ENCODE results near the gene GPX2. TPM values are rescaled to one million over a fixed set of nuclear protein-coding genes. Genes with fewer than 3 reads are reported as not detected.

The GPX2 gene
- total RNA-seq, 1 experiment from 2014 or later: 188 TPM

- Mint-ChIP-seq H3K27me3 (ENCODE audit: unreplicated experiment) (no peaks in the 10 kb centered on the region), H3K36me3 (ENCODE audit: insufficient read depth, unreplicated experiment) (peaks cover 3% of the 10 kb centered on the region), H3K4me3 (ENCODE audit: low read depth, unreplicated experiment) (no peak overlapping the region), H3K27ac (ENCODE audit: unreplicated experiment) (no peak overlapping the region), H3K4me1 (ENCODE audit: low read depth, unreplicated experiment) (peaks cover 12% of the 10 kb centered on the region), H3K9me3 (ENCODE audit: low read depth, unreplicated experiment) (no peaks in the 10 kb centered on the region)
- DNase-seq: no peak
- intact Hi-C loops (cut with micrococcal nuclease; ENCODE audit: unreplicated experiment): no loop called here
- BruUV-seq (replicated peaks): no TSS peak
- CTCF ChIA-PET: interaction anchor here (0.6 kb wide), 1 partner anchor 366 kb away, joined by 6 read pairs; no protein-coding TSS in a partner anchor
- TF ChIP-seq CTCF (IDR thresholded peaks at IDR 0.05; ENCODE audit: unreplicated experiment): no peak
Measured at GRCh38 chr14:64958743-64959142, 16.2 kb upstream of the GPX2 start.

- no peak overlapping the region for H3K27ac Mint-ChIP-seq (ENCODE audit: unreplicated experiment)
- TF ChIP-seq CTCF (IDR thresholded peaks at IDR 0.05; ENCODE audit: unreplicated experiment): no peak
- CTCF ChIA-PET: interaction anchor here (0.6 kb wide), 1 partner anchor 367 kb away, joined by 6 read pairs; no protein-coding TSS in a partner anchor
- H3K36me3 Mint-ChIP-seq (ENCODE audit: insufficient read depth, unreplicated experiment): peaks cover under 1% of the 10 kb centered on the region
- no peaks in the 10 kb centered on the region for H3K27me3 Mint-ChIP-seq (ENCODE audit: unreplicated experiment)
- H3K4me3 Mint-ChIP-seq (ENCODE audit: low read depth, unreplicated experiment): no peak overlapping the region
- no peaks in the 10 kb centered on the region for H3K9me3 Mint-ChIP-seq (ENCODE audit: low read depth, unreplicated experiment)
- no peak for DNase-seq
- intact Hi-C loops (cut with micrococcal nuclease; ENCODE audit: unreplicated experiment): no loop called here
- no TSS peak for BruUV-seq (replicated peaks)
- H3K4me1 Mint-ChIP-seq (ENCODE audit: low read depth, unreplicated experiment): peaks cover 12% of the 10 kb centered on the region
Measured at GRCh38 chr14:64958201-64958600, 15.7 kb upstream of the GPX2 start.

- Mint-ChIP-seq H3K36me3 (ENCODE audit: insufficient read depth, unreplicated experiment) (no peaks in the 10 kb centered on the region), H3K27me3 (ENCODE audit: unreplicated experiment) (no peaks in the 10 kb centered on the region), H3K27ac (ENCODE audit: unreplicated experiment) (no peak overlapping the region), H3K9me3 (ENCODE audit: low read depth, unreplicated experiment) (no peaks in the 10 kb centered on the region), H3K4me1 (ENCODE audit: low read depth, unreplicated experiment) (peaks cover 12% of the 10 kb centered on the region), H3K4me3 (ENCODE audit: low read depth, unreplicated experiment) (no peak overlapping the region)
- BruUV-seq (replicated peaks): no TSS peak
- DNase-seq: no peak
- TF ChIP-seq CTCF (IDR thresholded peaks at IDR 0.05; ENCODE audit: unreplicated experiment): no peak
- intact Hi-C loops (cut with micrococcal nuclease; ENCODE audit: unreplicated experiment): no loop called here
- CTCF ChIA-PET: interaction anchor here (0.7 to 1.4 kb wide), 3 partner anchors 11 to 172 kb away, joined by 3 to 4 read pairs (median 3); no protein-coding TSS in a partner anchor
Measured at GRCh38 chr14:64956697-64957406, 14.3 kb upstream of the GPX2 start.

GRCh38 chr14:64955297-64955696, 12.8 kb upstream of the GPX2 start:
- no peak for TF ChIP-seq CTCF (IDR thresholded peaks at IDR 0.05; ENCODE audit: unreplicated experiment)
- CTCF ChIA-PET: no interaction called here
- Mint-ChIP-seq H3K4me1 (ENCODE audit: low read depth, unreplicated experiment) (peaks cover 5% of the 10 kb centered on the region), H3K4me3 (ENCODE audit: low read depth, unreplicated experiment) (no peak overlapping the region), H3K36me3 (ENCODE audit: insufficient read depth, unreplicated experiment) (no peaks in the 10 kb centered on the region), H3K27ac (ENCODE audit: unreplicated experiment) (no peak overlapping the region), H3K27me3 (ENCODE audit: unreplicated experiment) (no peaks in the 10 kb centered on the region), H3K9me3 (ENCODE audit: low read depth, unreplicated experiment) (no peaks in the 10 kb centered on the region)
- no peak for DNase-seq
- no TSS peak for BruUV-seq (replicated peaks)
- intact Hi-C loops (cut with micrococcal nuclease; ENCODE audit: unreplicated experiment): no loop called here
